ENCODE results near the gene SEZ6.

GRCh38 chr17:28918295-28918694 is 87.5 kb downstream of the SEZ6 start:
- TF ChIP-seq CTCF (IDR thresholded peaks at IDR 0.05): no peak
- no peak for TF ChIP-seq EZH2 (IDR thresholded peaks at IDR 0.05; ENCODE audit: borderline replicate concordance, insufficient read depth, low read depth, low read length, poor library complexity, severe bottlenecking)
